GM19025 (cell line): Measurements from ENCODE around the gene OARD1.
"Not testable (repeated sequence)": the region's sequence is repeated elsewhere in the genome, so short reads cannot be mapped to it uniquely, and the experiment has no call there.

ENCODE experiments used
- ATAC-seq: cut with Tn5 transposase; IDR thresholded peaks from one replicate; pipeline ENCODE4 v1.9.1; 2021; ENCODE audit warnings: mild to moderate bottlenecking, low read depth, moderate library complexity; ENCODE audit not compliant: unreplicated experiment

Gene OARD1, protein sequence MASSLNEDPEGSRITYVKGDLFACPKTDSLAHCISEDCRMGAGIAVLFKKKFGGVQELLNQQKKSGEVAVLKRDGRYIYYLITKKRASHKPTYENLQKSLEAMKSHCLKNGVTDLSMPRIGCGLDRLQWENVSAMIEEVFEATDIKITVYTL

DNA sequence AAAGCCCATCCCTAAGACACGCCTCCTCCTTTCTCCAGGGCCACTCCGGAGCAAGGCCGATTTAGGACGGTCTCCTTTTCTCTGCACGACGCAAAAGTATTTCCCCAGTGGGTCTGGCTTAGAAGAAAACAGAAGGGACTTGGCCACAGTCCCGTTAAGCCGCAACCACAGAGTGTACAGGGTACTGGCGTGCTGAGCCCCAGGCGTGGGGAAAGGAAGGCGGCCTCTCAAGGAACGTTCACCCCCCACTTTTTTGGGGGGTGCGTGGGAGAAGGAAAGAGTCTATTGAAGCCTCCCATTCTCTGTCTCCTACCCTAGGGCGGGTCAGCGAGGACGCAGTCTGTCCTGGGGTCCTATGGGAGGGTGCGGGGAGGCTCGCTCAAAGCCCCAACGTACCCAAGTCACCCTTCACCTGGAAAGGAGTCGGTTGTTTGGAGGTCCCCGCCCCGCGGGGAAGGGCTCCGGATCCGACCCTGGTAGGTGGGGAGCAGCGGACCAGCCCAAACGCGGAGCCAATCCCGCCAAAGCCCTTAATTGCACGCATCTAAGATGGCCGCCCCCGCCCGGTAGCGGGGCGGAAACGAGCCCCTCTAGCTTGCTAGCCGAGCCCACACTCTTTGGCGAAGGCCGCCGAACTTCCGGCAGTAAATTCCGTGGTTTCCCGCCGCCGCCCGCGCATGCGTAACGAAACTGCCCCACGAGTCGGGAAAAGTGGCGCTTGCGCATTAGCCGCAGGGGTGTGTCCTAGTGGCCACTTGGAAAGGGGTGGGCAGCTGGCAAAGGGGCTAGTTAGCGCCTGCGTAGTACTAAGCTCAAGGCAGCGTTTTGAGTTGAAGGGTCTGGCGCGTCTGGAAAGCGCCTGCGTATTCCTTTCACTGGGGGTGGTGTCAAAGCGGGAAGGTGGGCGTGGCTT lies at the start of gene OARD1:
OARD1 (minus strand) TSS at position 434 of the 913 bp plus-strand sequence. CDS start 722 bp downstream, outside the sequence.
- ATAC-seq: peak; percentile 56

DNA sequence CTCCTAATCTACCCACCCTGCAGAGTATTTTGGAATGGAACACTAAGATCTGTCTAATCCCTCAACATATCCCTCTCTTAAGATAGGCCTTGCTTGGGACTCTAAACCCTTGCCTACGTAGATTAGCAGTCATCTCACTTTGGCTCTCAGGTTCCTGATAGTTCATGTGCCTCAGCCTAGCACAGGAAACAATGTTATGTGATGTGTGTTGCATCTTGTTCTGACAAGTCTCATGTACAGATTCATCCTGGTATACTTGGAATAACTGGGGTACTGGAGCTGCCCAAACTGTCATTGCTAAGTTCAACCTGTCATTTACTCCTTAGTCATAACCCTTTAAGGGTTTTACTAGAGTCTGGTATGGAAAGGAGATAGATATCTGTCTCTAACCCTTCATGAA lies 47.9 kb upstream of the OARD1 start:
- no peak for ATAC-seq

DNA sequence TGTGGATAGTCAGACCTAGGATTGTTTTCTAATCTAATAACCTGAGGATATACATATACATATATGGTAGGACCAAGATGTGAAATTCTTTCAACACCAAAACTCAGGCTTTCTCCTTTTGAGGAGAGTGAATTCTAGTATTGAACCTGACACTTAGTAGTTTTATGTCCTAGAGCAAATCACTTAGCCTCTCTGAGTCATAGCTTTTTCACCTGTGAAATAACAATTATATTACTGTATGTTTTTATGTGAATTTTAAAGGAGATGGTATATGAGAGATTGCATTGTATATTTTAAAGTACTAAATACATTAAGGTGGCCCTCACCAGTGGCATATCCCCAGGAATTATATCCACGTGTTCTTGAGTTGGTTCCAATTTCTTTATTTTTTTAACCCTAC lies 47.4 kb upstream of the OARD1 start:
- ATAC-seq: no peak

DNA sequence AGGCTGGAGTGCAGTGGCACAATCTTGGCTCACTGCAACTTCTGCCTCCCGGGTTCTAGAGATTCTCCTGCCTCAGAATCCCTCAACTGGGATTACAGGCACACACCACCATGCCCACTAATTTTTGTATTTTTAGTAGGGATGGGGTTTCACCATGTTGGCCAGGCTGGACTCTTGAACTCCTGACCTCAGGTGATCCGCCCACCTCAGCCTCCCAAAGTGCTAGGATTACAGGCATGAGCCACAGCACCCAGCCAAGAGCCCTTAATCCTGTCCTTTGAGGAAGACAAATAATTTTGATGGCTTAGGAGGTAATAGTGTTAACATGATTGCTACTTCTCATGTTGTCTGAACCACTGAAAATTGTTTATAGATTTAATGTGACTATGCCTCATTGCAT lies 42.9 kb upstream of the OARD1 start:
- ATAC-seq: not testable (repeated sequence)

DNA sequence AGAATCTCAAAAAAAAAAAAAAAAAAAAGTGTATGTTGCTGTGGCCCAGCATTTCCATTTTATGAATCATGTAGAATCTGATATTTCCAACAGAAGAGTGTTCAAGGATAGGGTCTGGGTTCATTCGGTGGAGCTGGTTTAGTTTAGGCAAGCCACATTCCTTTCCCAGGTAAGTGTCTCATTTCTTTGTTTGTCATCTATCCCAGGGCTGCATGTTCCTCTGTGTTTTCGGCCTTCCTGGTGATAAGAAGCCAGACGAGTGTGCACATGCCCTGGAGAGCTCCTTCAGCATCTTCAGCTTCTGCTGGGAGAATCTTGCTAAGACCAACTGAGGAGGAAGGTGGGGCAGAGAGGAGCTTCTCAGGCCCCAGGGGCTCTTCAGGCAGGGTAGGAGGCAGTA lies 38.9 kb upstream of the OARD1 start:
- no peak for ATAC-seq

DNA sequence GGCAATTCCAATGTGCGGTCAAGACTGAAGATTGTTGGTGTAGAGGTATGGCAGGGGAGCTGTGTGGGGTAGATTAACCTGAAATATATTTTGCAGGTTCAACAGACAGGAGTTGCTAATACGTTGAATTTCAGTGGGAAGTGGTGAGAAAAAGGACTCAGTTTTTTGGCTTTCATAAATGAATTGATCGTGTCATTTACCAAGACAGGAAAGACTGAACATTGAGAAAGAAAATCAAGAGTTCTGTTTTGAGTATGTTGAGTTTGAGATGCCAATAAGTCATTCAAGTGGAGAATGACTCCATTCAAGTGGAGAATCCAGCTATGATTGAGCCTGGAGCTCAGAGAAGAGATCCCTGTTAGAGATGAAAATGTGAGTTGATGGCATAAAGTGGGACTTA lies 31.7 kb upstream of the OARD1 start:
- ATAC-seq: no peak

DNA sequence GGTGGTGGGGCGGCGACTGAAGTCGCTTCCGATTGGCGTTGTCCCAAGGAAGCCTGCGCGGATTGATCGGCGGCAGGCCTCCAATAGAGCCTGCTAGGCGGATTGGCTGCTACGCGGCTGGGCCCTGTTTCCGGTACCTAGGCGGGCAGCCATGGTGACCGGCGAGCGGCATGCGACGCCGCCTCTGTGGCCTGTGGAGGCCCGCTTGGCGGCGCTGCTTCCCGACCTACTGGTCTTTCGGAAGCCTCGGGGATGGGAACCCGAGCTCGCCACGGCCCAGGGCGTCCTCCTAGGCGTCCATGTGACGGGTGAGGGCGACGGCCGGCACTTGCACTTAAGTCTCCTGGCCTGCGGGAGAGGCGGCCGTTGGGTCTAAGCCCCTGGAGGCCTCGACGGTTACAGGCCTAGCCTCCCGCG lies 28.7 kb upstream of the OARD1 start:
- no peak for ATAC-seq

DNA sequence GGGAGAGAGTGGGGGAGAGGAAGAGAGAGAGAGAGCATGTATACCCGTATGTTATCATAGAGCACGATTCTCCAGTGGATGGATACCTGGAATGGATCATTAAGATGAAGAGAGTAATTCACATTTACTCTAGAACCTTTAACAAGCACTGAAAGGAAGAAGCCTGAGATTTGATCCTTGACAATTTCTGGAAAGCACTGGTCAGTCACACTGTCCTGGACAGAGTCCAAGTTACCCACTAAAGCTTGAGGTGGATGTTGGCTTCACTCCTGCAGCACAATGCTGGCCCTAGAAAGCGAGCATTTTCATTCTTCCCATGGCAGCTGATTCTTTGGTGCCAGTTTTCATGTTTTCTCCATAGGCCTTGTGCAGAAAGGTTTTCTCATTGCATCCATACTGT lies 26.2 kb upstream of the OARD1 start:
- ATAC-seq: no peak

DNA sequence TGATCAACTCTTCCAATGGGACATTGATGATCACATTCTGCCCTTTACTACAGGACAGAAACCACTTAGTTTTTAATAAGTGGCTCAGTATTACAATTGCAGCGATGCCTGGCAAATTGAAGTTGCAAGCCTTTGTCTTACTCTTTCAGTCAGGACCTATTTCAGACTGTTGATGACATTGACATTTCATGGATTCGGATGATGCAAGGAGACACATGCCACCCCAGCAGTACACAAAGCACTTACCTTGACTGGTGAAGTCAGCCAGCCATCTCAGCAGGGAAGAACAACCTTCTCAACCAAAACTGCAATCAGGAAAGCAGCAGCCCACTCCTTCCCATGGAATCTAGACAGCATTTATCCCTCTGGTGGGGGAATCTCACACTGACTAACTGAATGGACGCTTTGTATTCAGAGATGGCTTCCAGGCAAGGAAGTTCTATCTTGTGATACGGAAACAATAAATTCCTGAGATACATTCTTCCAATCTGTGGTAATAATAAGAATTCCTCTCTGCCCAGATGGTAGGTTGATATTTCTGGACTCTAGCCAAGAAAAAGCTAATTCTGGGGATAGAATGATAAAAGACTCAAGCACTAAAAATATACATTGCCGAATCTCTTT lies 25.4 kb upstream of the OARD1 start:
- no peak for ATAC-seq

DNA sequence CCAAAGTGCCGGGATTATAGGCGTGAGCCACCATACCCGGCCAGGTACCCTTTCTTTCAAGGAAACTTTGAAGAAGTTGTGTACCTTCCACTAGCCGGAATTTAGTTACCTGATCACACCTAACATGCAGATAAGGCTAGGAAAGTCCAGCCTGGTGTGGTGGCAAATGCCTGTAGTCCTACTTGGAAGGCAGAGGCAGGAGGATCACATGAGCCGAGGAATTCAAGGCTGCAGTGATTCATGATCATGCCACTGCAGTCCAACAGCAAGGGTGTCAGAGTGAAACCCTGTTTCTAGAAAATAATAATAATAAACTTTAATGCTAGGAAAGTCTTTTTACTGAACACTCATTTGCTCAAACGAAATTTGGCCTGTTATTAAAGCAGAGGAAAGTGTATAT lies 21.6 kb upstream of the OARD1 start:
- no peak for ATAC-seq

DNA sequence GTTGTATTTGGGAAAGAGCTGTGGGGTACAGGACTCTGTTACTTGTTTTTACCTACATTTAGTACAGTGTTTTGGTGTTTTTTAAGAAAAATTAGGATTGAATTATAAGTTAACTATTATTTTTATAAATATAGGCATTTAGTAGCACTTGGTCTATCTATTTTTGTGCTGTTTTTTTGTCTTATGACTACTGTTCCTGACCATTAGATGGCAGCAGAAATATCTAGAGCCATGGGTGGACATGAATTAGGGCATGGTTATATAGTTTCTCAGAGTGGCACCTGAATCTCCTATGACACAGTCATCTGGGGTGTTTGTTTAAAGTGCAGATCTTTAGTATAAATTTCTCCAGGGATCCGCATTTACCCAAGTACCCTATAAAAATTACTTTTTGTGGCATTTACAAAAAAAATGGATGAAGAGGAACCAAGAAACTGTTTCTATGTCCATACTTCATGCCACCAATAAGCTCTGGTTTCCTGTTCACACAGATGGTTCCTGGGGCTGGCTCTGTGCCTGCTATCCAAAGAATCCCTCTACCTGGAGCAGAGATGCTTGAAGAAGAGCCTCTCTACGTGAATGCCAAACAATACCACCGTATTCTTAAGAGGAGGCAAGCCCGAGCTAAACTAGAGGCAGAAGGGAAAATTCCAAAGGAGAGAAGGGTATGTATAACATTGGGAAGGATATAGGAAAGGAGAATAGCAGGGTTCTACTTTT lies 20.4 kb upstream of the OARD1 start:
- ATAC-seq: no peak

DNA sequence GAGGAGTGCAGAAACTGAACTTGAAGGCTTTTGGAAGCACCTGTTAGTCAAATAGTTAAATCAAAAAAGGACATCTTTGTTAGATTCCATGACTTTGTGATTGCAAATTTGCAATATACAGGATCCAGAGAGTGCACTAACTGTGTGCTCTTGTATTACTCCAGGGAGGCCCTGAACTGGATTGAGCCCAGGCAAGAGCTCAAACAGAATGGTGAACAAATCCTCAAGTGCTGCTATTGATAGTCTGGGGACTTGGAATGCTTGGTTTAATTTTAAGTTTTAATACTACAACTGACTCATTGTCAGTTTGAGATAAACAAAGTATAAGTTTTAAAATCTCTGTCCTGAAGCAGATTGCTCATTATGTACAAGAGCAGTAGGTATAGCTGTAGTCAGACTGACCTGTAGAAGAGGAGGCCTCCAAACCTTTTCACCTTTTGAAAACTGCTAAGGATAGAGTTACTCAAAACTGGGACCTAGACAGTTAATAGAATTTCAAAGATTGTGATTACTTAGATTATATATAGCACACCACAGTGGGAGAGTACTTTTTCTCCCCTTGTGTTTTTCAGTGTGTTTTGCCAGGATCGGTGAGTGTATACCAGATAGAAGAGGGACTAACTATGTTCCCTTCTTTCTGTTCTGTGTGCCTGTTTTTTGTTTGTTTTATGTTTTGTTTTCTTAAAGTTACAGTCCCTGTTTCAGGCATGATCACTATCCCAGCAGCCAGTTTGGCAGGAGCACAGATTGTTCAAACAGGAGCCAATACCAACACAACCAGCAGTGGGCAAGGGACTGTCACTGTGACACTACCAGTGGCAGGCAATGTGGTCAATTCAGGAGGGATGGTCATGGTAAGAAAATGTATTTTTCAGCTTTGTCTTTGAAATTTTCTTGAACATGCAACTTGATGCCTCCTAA lies 18.9 kb upstream of the OARD1 start:
- ATAC-seq: no peak

DNA sequence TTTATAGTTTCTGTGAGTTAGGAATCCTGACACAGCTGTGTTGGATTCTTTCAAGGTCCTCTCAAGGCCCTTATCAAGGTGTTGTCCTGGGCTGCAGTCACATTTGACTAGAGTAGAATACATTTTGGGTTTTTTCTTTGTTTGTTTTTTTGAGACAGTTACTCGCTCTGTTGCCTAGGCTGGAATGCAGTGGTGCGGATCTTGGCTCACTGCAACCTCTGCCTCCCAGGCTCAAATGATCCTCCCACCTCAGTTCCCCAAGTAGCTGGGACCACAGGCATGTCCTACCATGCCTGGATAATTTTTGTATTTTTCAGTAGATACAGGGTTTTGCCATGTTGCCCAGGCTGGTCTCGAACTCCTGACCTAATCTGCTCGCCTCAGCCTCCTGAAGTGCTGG lies 16.3 kb upstream of the OARD1 start:
- ATAC-seq: no peak

DNA sequence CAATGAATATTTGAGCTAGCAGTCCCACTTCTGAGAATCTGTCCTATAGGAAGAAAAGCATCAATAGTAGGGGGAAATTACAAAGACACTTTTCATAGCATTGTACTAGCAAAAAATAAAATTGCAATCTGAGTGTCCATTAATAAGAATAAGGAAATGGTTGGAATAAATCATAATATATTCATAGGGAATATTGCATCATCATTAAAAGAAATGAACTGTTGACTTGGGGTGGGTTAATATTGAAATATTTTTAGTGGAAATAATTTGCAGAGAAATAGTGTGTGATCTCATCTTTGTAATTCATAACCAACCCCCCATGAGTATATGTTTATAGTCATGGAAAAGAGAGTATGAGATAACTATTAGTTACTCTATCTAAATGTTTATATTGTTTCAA lies 13.0 kb upstream of the OARD1 start:
- no peak for ATAC-seq

DNA sequence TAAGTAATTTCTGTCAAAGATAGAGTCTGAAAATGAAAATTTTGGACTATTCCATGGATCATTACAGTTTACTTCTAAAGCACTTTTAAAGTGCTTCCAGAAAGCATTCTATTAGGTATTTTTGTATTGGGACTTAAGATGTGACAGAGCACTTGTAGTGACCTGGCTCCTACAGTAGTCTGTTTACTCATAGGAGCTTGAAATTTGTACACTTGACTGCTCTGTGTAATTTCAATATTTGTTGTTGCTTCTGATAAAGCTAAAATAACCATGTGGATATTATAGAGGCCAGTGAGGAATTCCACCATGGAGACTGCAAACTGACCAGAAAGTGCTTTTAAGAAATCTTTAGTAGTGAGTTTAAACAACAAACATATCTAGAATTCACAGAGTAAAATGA lies 10.9 kb upstream of the OARD1 start:
- ATAC-seq: no peak

DNA sequence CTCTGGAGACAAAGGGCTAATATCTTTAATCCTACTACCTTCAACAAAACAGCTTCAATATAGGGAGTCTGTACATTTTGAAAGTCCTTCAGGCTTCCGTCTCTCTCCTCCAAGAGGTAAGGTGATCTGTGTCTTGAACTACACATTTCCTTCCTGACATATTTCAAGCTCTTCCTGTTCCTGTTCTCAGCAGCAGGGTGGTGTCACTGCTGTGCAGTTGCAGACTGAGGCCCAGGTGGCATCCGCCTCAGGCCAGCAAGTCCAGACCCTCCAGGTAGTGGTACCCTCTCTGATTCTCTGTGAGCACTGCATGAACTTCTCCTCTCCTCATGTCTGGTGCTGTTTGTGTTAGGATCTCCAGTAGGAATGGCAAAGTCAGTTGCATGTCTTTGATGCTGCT lies 8.5 kb upstream of the OARD1 start:
- ATAC-seq: no peak

DNA sequence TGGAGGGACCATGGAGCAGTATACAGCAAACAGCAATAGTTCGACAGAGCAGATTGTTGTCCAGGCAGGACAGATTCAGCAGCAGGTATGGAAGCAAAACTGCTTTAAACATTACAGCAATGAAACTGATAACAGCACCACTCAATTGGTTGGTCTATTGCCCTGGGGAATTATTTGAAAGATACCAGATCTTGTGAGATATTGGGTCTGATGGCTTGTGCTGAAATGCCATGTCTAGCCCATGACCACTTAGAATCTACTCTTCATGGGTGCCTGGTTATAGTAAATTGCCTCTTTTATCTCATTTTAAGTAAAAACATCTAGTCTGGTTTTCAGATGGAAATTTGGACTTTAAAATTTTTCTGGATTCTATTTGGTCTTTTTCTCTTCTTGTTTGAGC lies 6.9 kb upstream of the OARD1 start:
- no peak for ATAC-seq

DNA sequence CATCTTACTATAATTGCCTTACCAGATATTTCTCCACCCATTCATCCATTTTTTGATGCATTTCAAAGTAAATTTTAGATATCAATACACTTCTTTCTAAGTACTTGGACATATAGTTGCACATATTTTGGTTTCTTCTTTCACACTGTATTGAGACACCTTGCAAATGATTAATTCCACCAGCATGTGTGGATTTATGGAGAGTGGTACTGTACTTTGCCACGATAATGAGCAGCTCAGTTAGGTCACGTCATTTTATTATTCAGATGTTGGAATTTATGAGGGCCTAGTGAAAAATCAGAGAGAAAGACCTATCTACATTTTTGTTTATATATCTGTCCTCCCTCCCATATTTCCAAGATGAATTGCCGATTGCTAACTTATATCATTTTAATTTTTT lies 5.9 kb upstream of the OARD1 start:
- no peak for ATAC-seq

DNA sequence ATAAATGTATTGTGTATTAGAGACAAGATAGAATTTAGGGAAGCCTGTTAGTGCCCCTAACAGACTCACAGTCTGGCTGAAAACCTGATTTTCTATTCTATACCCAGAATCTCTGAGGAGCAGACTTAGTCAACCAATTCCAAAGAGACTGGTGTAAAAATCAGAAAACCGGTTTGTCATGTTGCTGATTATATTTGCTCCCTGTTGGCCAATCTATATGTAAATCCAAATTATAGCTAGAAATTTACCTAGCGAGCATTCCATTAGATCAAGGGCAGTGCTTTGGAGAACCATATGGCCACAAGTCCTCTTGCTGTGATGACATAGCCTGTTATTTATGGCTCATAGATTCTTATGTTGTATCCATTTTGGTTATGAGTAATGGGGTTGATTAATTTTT lies 5.4 kb upstream of the OARD1 start:
- ATAC-seq: no peak
